Fibroblast of pulmonary artery (primary cell): Measurements from ENCODE around the gene PRSS36.

Source experiments
- DNase-seq: peaks from one replicate; pipeline ENCODE4 v3.0.0-alpha.2; 2010; ENCODE audit warnings: low read depth
- H3K4me3 ChIP-seq: replicated peaks from 2 replicates; pipeline ENCODE4 v1.5.1; 2011; ENCODE audit warnings: low read depth, mild to moderate bottlenecking, control low read depth, low read length, moderate library complexity
- CTCF ChIP-seq: IDR thresholded peaks from 2 replicates; pipeline ENCODE4 v1.5.1; 2011; ENCODE audit warnings: mild to moderate bottlenecking, control low read depth, low read length, inconsistent platforms; ENCODE audit errors: missing control alignments

PRSS36 gene

GRCh38 chr16:31117384-31118222, 32.3 kb downstream of the PRSS36 start, which contains the start of gene KAT8:
Gene KAT8, plus strand, starts transcription at chr16:31117664. Its CDS starts 18 bp downstream, at chr16:31117682.
- TF ChIP-seq CTCF, result no peak
- peak; percentile 99 for DNase-seq
- H3K4me3 ChIP-seq, result peak within 1 kb of the TSS; percentile 69

GRCh38 chr16:31114468-31114867, 35.4 kb downstream of the PRSS36 start:
- no peak overlapping the region for H3K4me3 ChIP-seq
- no peak for TF ChIP-seq CTCF
- no peak for DNase-seq

GRCh38 chr16:31113121-31114120, 36.4 kb downstream of the PRSS36 start:
- no peak overlapping the region for H3K4me3 ChIP-seq
- DNase-seq, result no peak
- no peak for TF ChIP-seq CTCF

GRCh38 chr16:31112711-31113110, 37.2 kb downstream of the PRSS36 start:
- H3K4me3 ChIP-seq, result no peak overlapping the region
- TF ChIP-seq CTCF, result no peak
- DNase-seq, result no peak

GRCh38 chr16:31111881-31112466, 37.9 kb downstream of the PRSS36 start:
- no peak overlapping the region for H3K4me3 ChIP-seq
- TF ChIP-seq CTCF, result no peak
- no peak for DNase-seq

- no peak for TF ChIP-seq CTCF
- DNase-seq, result no peak
- H3K4me3 ChIP-seq, result no peak overlapping the region
Measured at GRCh38 chr16:31110106-31111034, 39.5 kb downstream of the PRSS36 start.
